ENCODE results near the gene SP140. TPM values are rescaled to one million over a fixed set of nuclear protein-coding genes. Genes with fewer than 3 reads are reported as not detected.

The SP140 gene
- polyA plus RNA-seq, 3 donors = 2.5 to 7.3 (median 5.9) TPM

- Histone ChIP-seq H3K9ac (ENCODE audit: insufficient read depth, low read length, poor library complexity, severe bottlenecking) (no peak overlapping the region), H2AFZ (ENCODE audit: insufficient read depth, low read depth, low read length, poor library complexity, severe bottlenecking) (no peak overlapping the region), H3K9me3 (replicated peaks in 1 of 2; ENCODE audit: control insufficient read depth in 1 of 2, insufficient read depth in 1 of 2, low read length in 2 of 2) (no peaks in the 10 kb centered on the region), H3K27ac (ENCODE audit: low read depth in 1 of 2, low read length in 2 of 2) (peak overlapping the region in 1 of 2 donors; percentile 94), H3K4me3 (replicated peaks in 1 of 3; ENCODE audit: low read depth in 2 of 3, low read length in 3 of 3) (peak overlapping the region; percentile 80 to 99 (median 96)), H3K4me2 (replicated peaks; ENCODE audit: extremely low read depth, low read length, poor library complexity, severe bottlenecking) (peak overlapping the region; percentile 87), H3K27me3 (ENCODE audit: control insufficient read depth in 2 of 2, insufficient read depth in 2 of 2, low read length in 2 of 2) (no peaks in the 10 kb centered on the region), H4K20me1 (ENCODE audit: insufficient read depth, low read length) (peaks cover 43% of the 10 kb centered on the region), H3K79me2 (ENCODE audit: insufficient read depth, low read length) (peaks cover 43% of the 10 kb centered on the region), H3K36me3 (replicated peaks in 1 of 2; ENCODE audit: control insufficient read depth in 1 of 2, insufficient read depth in 2 of 2, low read length in 2 of 2) (peaks cover 33 to 35% of the 10 kb centered on the region in 2 donors), H3K4me1 (ENCODE audit: control insufficient read depth in 1 of 2, insufficient read depth in 2 of 2, low read length in 2 of 2) (peaks cover 29 to 52% of the 10 kb centered on the region in 2 donors)
- Mint-ChIP-seq H3K4me3 (peak overlapping the region; percentile 97 to 99), H3K9me3 (no peaks in the 10 kb centered on the region), H3K27me3 (ENCODE audit: low read depth in 3 of 3) (no peaks in the 10 kb centered on the region), H3K4me1 (peaks cover 42% of the 10 kb centered on the region), H3K27ac (peak overlapping the region; percentile 85 to 99 (median 97)), H3K36me3 (peaks cover 12 to 34% of the 10 kb centered on the region in 2 donors)
- intact Hi-C loops (cut with micrococcal nuclease) = loop anchor here (5.0 to 10.0 kb wide), 2 partner anchors 109 to 196 kb away; partner anchors contain the start of genes SP100 (in 1 of the 2) and SP140L (in 1 of the 2)
- peak; percentile 67 to 89 (median 79) for DNase-seq
- WGBS (ENCODE audit: insufficient coverage) = no CpG with 5 or more reads among the region's 2 CpGs
- TF ChIP-seq, protein P1, sequence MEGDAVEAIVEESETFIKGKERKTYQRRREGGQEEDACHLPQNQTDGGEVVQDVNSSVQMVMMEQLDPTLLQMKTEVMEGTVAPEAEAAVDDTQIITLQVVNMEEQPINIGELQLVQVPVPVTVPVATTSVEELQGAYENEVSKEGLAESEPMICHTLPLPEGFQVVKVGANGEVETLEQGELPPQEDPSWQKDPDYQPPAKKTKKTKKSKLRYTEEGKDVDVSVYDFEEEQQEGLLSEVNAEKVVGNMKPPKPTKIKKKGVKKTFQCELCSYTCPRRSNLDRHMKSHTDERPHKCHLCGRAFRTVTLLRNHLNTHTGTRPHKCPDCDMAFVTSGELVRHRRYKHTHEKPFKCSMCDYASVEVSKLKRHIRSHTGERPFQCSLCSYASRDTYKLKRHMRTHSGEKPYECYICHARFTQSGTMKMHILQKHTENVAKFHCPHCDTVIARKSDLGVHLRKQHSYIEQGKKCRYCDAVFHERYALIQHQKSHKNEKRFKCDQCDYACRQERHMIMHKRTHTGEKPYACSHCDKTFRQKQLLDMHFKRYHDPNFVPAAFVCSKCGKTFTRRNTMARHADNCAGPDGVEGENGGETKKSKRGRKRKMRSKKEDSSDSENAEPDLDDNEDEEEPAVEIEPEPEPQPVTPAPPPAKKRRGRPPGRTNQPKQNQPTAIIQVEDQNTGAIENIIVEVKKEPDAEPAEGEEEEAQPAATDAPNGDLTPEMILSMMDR (IDR thresholded peaks at IDR 0.05) = no peak
Observed at GRCh38 chr2:230218421-230218820, 7.1 kb upstream of the SP140 start.

- 0% methylated on average over 7 of the region's 19 CpGs for WGBS (ENCODE audit: insufficient coverage)
- Histone ChIP-seq H3K36me3 (replicated peaks in 1 of 2; ENCODE audit: control insufficient read depth in 1 of 2, insufficient read depth in 2 of 2, low read length in 2 of 2) (peaks cover 21 to 23% of the 10 kb centered on the region in 2 donors), H3K9me3 (replicated peaks in 1 of 2; ENCODE audit: control insufficient read depth in 1 of 2, insufficient read depth in 1 of 2, low read length in 2 of 2) (no peaks in the 10 kb centered on the region), H2AFZ (ENCODE audit: insufficient read depth, low read depth, low read length, poor library complexity, severe bottlenecking) (peak within 1 kb of the TSS; percentile 89), H3K27me3 (ENCODE audit: control insufficient read depth in 2 of 2, insufficient read depth in 2 of 2, low read length in 2 of 2) (no peaks in the 10 kb centered on the region), H3K79me2 (ENCODE audit: insufficient read depth, low read length) (peaks cover 43% of the 10 kb centered on the region), H4K20me1 (ENCODE audit: insufficient read depth, low read length) (peaks cover 33% of the 10 kb centered on the region), H3K4me1 (ENCODE audit: control insufficient read depth in 1 of 2, insufficient read depth in 2 of 2, low read length in 2 of 2) (peaks cover 41 to 64% of the 10 kb centered on the region in 2 donors), H3K4me2 (replicated peaks; ENCODE audit: extremely low read depth, low read length, poor library complexity, severe bottlenecking) (peak within 1 kb of the TSS; percentile 87), H3K27ac (ENCODE audit: low read depth in 1 of 2, low read length in 2 of 2) (peak within 1 kb of the TSS; percentile 75 to 94), H3K4me3 (replicated peaks in 1 of 3; ENCODE audit: low read depth in 2 of 3, low read length in 3 of 3) (peak within 1 kb of the TSS; percentile 80 to 99 (median 96)), H3K9ac (ENCODE audit: insufficient read depth, low read length, poor library complexity, severe bottlenecking) (peak within 1 kb of the TSS; percentile 78)
- H3K9me3 Mint-ChIP-seq = no peaks in the 10 kb centered on the region
- H3K4me3 Mint-ChIP-seq = peak within 1 kb of the TSS; percentile 97 to 99
- peaks cover 52% of the 10 kb centered on the region for H3K4me1 Mint-ChIP-seq
- peak; percentile 73 to 85 (median 78) for DNase-seq
- TF ChIP-seq, protein P1 (IDR thresholded peaks at IDR 0.05) = no peak
- no peaks in the 10 kb centered on the region for H3K27me3 Mint-ChIP-seq (ENCODE audit: low read depth in 3 of 3)
- H3K27ac Mint-ChIP-seq = peak within 1 kb of the TSS; percentile 96 to 99 (median 97)
- H3K36me3 Mint-ChIP-seq = peaks cover 12 to 21% of the 10 kb centered on the region in 2 donors
- intact Hi-C loops (cut with micrococcal nuclease) = loop anchor here (5.0 to 10.0 kb wide), 2 partner anchors 108 to 195 kb away; partner anchors contain the start of genes SP100 (in 2 of the 2) and SP140L (in 2 of the 2)
Observed at GRCh38 chr2:230219419-230220331, 5.9 kb upstream of the SP140 start, which contains the start of gene SP110. TSS of gene SP110 (minus strand) at chr2:230219984. CDS start at chr2:230216927, 3,057 bp downstream.
